Neuronal stem cell (in vitro differentiated cells): Measurements from ENCODE around the gene VPS33A.

Experiments used
- DNase-seq: peaks from one replicate; pipeline ENCODE4 v3.0.0-alpha.2; 2013; ENCODE audit warnings: low spot score
- H2AFZ ChIP-seq: one replicate; pipeline ENCODE4 v1.6.1; 2013; ENCODE audit warnings: mild to moderate bottlenecking, low read length, inconsistent platforms
- H2AK5ac ChIP-seq: 2 replicates; pipeline ENCODE4 v1.6.1; 2013; ENCODE audit warnings: low read depth, mild to moderate bottlenecking, inconsistent platforms, low read length, moderate library complexity, mixed read lengths
- H2BK120ac ChIP-seq: 2 replicates; pipeline ENCODE4 v1.6.1; 2013; ENCODE audit warnings: low read depth, mild to moderate bottlenecking, inconsistent platforms, low read length, moderate library complexity, mixed read lengths
- H2BK12ac ChIP-seq: one replicate; pipeline ENCODE4 v1.6.1; 2013; ENCODE audit warnings: low read length, inconsistent platforms
- H2BK15ac ChIP-seq: 2 replicates; pipeline ENCODE4 v1.6.1; 2013; ENCODE audit warnings: mild to moderate bottlenecking, low read length, inconsistent platforms, mixed read lengths
- H2BK5ac ChIP-seq: one replicate; pipeline ENCODE4 v1.6.1; 2013; ENCODE audit warnings: inconsistent platforms, mild to moderate bottlenecking, low read length, moderate library complexity
- H3K14ac ChIP-seq: one replicate; pipeline ENCODE4 v1.6.1; 2013; ENCODE audit warnings: low read length, inconsistent platforms
- H3K18ac ChIP-seq: 2 replicates; pipeline ENCODE4 v1.6.1; 2013; ENCODE audit warnings: low read length, inconsistent platforms
- H3K23ac ChIP-seq: 2 replicates; pipeline ENCODE4 v1.6.1; 2013; ENCODE audit warnings: low read depth, mild to moderate bottlenecking, mixed read lengths, low read length, inconsistent platforms; ENCODE audit not compliant: poor library complexity
- H3K27ac ChIP-seq: replicated peaks from 3 replicates; pipeline ENCODE4 v1.5.1; 2013; ENCODE audit warnings: low read length, inconsistent platforms
- H3K27me3 ChIP-seq, 3 experiments: 2 replicates each; pipeline ENCODE4 v1.6.1; 2013; ENCODE audit warnings: low read length in 3 of 3, mild to moderate bottlenecking in 2 of 3, inconsistent platforms in 1 of 3, low read depth in 1 of 3, mixed read lengths in 1 of 3, moderate library complexity in 1 of 3; ENCODE audit not compliant: control insufficient read depth in 3 of 3, insufficient read depth in 3 of 3
- H3K36me3 ChIP-seq, 2 donors: replicated peaks in 1 of 2; 2 replicates each; pipeline ENCODE4 v1.6.1; 2013; ENCODE audit warnings: low read length in 2 of 2; ENCODE audit not compliant: control insufficient read depth in 2 of 2, insufficient read depth in 2 of 2
- H3K4ac ChIP-seq: 2 replicates; pipeline ENCODE4 v1.6.1; 2013; ENCODE audit warnings: inconsistent platforms, mild to moderate bottlenecking, low read length, moderate library complexity
- H3K4me1 ChIP-seq, 2 donors: 1 replicate in 1 of 2; 2 replicates in 1 of 2; pipeline ENCODE4 v1.6.1; 2013; ENCODE audit warnings: low read length in 2 of 2, low read depth in 1 of 2; ENCODE audit not compliant: control insufficient read depth in 2 of 2, insufficient read depth in 1 of 2
- H3K4me2 ChIP-seq: one replicate; pipeline ENCODE4 v1.6.1; 2013; ENCODE audit warnings: mild to moderate bottlenecking, low read length, inconsistent platforms; ENCODE audit not compliant: insufficient read depth, poor library complexity, severe bottlenecking
- H3K4me3 ChIP-seq, 2 donors: 2 replicates each; pipeline ENCODE4 v1.5.1; 2013; ENCODE audit warnings: low read length in 2 of 2, mild to moderate bottlenecking in 2 of 2, inconsistent platforms in 1 of 2, moderate library complexity in 1 of 2
- H3K79me1 ChIP-seq: one replicate; pipeline ENCODE4 v1.6.1; 2013; ENCODE audit warnings: low read depth, mild to moderate bottlenecking, inconsistent platforms, low read length, moderate library complexity
- H3K9ac ChIP-seq: one replicate; pipeline ENCODE4 v1.6.1; 2013; ENCODE audit warnings: mild to moderate bottlenecking, low read depth, low read length, inconsistent platforms; ENCODE audit not compliant: poor library complexity
- H3K9me3 ChIP-seq, 2 donors: replicated peaks in 1 of 2; 2 replicates each; pipeline versions ENCODE3 to v1.6.1; 2013; ENCODE audit warnings: low read length in 2 of 2, mild to moderate bottlenecking in 2 of 2, inconsistent platforms in 1 of 2, low read depth in 1 of 2, mixed read lengths in 1 of 2, moderate library complexity in 1 of 2; ENCODE audit not compliant: control insufficient read depth in 2 of 2, insufficient read depth in 1 of 2
- H4K8ac ChIP-seq: one replicate; pipeline ENCODE4 v1.6.1; 2013; ENCODE audit warnings: low read depth, mild to moderate bottlenecking, inconsistent platforms, low read length, moderate library complexity
- H4K91ac ChIP-seq: one replicate; pipeline ENCODE4 v1.6.1; 2013; ENCODE audit warnings: low read length, low read depth, mild to moderate bottlenecking, inconsistent platforms; ENCODE audit not compliant: poor library complexity
- WGBS, 2 donors: extraction: QIAGEN DNeasy Blood & Tissue Kit; methylation state at CpG; one replicate each; pipeline ENCODE4 v1.1.7; 2013; ENCODE audit warnings: missing lambda C conversion rate in 2 of 2, mixed read lengths in 1 of 2; ENCODE audit not compliant: insufficient read length in 2 of 2, insufficient replicate concordance in 1 of 2; ENCODE audit errors: extremely low coverage in 2 of 2; 5-methylcytosine and 5-hydroxymethylcytosine counted together

Gene VPS33A

DNA sequence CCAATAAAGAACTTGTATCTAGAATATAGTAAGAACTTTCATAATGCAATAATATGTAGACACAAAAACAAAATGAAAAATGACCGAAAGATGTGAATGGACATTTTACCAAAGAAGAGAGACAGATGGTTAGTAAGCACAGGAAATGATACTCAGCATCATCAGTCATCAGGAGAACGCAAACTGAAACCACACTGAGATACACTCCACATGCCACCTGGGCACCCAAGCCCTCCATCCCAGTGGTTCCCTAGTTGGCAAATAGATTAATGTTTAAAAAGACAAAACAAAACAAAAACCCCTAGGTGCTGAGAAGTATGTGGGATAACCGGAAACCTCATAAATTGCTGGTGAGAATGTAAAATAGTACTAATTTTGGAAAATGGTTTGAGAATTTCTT lies 26.8 kb upstream of the VPS33A start:
- Histone ChIP-seq H3K27ac (no peak overlapping the region), H3K9ac (no peak overlapping the region), H3K9me3 (peaks cover 0 to 4% of the 10 kb centered on the region in 2 donors), H3K4me3 (no peak overlapping the region), H2BK120ac (no peak overlapping the region), H3K18ac (no peak overlapping the region), H2AFZ (no peak overlapping the region), H3K27me3 (no peaks in the 10 kb centered on the region), H3K4ac (no peak overlapping the region), H3K23ac (no peak overlapping the region), H2BK15ac (no peak overlapping the region), H2BK12ac (no peak overlapping the region), H2AK5ac (no peak overlapping the region), H3K14ac (no peak overlapping the region), H3K4me1 (no peaks in the 10 kb centered on the region), H3K79me1 (no peaks in the 10 kb centered on the region), H3K36me3 (peaks cover 5 to 65% of the 10 kb centered on the region in 2 donors), H3K4me2 (no peak overlapping the region), H2BK5ac (no peak overlapping the region), H4K8ac (no peak overlapping the region), H4K91ac (no peak overlapping the region)
- no CpG with 5 or more reads among the region's 3 CpGs for WGBS, 2 donors
- DNase-seq, result no peak

DNA sequence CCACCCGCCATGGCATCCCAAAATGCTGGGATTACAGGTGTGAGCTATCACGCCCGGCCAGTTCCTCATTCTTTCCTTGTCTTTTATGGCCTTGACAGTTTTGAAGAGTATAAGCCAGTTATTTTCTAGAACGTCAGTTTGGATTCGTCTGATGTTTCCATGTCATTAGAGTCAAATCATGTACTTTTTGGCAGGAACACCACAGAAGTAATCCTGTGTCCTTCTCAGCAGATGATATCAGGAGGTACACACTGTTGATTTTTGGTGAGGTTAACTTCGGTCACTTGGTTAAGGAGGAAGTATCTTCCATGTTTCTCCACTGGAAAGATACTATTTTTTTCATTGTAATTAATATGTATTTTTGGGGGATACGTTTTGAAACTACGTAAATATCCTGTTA lies 25.1 kb upstream of the VPS33A start:
- H4K8ac ChIP-seq, result no peak overlapping the region
- H3K14ac ChIP-seq, result no peak overlapping the region
- H3K4me2 ChIP-seq, result no peak overlapping the region
- no peak overlapping the region for H2AFZ ChIP-seq
- H2BK15ac ChIP-seq, result no peak overlapping the region
- no peak overlapping the region for H3K23ac ChIP-seq
- no peak overlapping the region for H3K4me3 ChIP-seq
- DNase-seq, result no peak
- WGBS, 2 donors, result no CpG with 5 or more reads among the region's 8 CpGs
- no peak overlapping the region for H3K4ac ChIP-seq
- no peak overlapping the region for H4K91ac ChIP-seq
- H3K9me3 ChIP-seq, result peaks cover 0 to 4% of the 10 kb centered on the region in 2 donors
- H3K27me3 ChIP-seq, result no peaks in the 10 kb centered on the region
- H3K9ac ChIP-seq, result no peak overlapping the region
- no peaks in the 10 kb centered on the region for H3K79me1 ChIP-seq
- H3K36me3 ChIP-seq, result peaks cover 0 to 57% of the 10 kb centered on the region in 2 donors
- no peak overlapping the region for H2BK120ac ChIP-seq
- H3K4me1 ChIP-seq, result no peaks in the 10 kb centered on the region
- no peak overlapping the region for H2AK5ac ChIP-seq
- H3K27ac ChIP-seq, result no peak overlapping the region
- no peak overlapping the region for H2BK12ac ChIP-seq
- H3K18ac ChIP-seq, result no peak overlapping the region
- H2BK5ac ChIP-seq, result no peak overlapping the region

DNA sequence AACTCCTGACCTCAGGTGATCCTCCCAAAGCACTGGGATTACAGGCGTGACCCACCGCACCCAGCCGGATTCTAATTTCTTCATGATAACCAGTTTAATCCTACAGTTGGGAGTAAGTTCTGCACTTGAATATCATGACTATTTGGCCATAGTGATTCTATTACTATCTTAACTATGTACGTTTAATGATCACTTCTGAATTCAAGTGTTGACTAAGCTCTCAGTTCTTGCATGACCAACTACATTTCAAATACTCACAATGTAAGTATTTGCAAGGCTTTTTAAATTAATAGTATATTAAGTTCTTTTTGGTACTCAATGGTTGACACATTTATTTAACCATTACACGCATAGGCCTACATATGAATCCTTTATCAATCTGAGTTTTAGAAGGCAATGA lies 17.4 kb upstream of the VPS33A start:
- DNase-seq, result no peak
- Histone ChIP-seq H3K4ac (no peak overlapping the region), H3K27ac (no peak overlapping the region), H3K4me2 (no peak overlapping the region), H3K9me3 (no peaks in the 10 kb centered on the region), H4K8ac (no peak overlapping the region), H3K4me1 (no peaks in the 10 kb centered on the region), H3K4me3 (no peak overlapping the region), H3K79me1 (no peaks in the 10 kb centered on the region), H2BK120ac (no peak overlapping the region), H2AK5ac (no peak overlapping the region), H3K9ac (no peak overlapping the region), H3K18ac (no peak overlapping the region), H3K14ac (no peak overlapping the region), H2BK12ac (no peak overlapping the region), H3K23ac (no peak overlapping the region), H2BK5ac (no peak overlapping the region), H2AFZ (no peak overlapping the region), H3K36me3 (peaks cover 0 to 64% of the 10 kb centered on the region in 2 donors), H2BK15ac (no peak overlapping the region), H3K27me3 (no peaks in the 10 kb centered on the region), H4K91ac (no peak overlapping the region)
- WGBS, 2 donors, result no CpG with 5 or more reads among the region's 5 CpGs

DNA sequence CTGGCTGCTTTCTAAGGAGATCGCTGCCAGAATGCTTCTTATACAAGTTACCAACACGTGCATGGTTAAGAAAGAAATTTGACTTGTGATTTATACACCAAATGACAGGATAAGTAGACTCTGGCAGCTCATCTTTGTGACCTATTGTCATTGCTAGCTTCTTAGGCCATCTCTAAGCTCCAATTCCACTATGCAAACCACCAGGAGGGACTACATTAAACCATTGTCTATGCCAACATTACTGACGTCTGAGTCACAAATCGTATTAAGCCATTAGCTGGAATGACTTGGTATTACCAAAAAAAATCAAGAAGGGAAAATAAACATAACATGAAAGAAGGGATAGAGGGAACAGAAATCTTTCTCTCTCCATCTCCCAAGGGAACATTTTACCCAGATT lies 15.8 kb upstream of the VPS33A start:
- no peak for DNase-seq
- H3K27ac ChIP-seq, result no peak overlapping the region
- WGBS, 2 donors, result no CpG with 5 or more reads among the region's 4 CpGs

More for the DNA sequence above, 15.8 kb upstream of the VPS33A start:
- Histone ChIP-seq H2BK12ac (no peak overlapping the region), H3K23ac (no peak overlapping the region), H3K79me1 (no peaks in the 10 kb centered on the region), H3K18ac (no peak overlapping the region), H3K36me3 (peaks cover 4 to 70% of the 10 kb centered on the region in 2 donors), H2AK5ac (no peak overlapping the region), H2BK120ac (no peak overlapping the region), H3K4me2 (no peak overlapping the region), H3K4me1 (no peaks in the 10 kb centered on the region), H2BK15ac (no peak overlapping the region), H2BK5ac (no peak overlapping the region), H3K9me3 (no peaks in the 10 kb centered on the region), H3K14ac (no peak overlapping the region), H3K27me3 (no peaks in the 10 kb centered on the region), H2AFZ (no peak overlapping the region), H4K91ac (no peak overlapping the region), H4K8ac (no peak overlapping the region), H3K4ac (no peak overlapping the region), H3K4me3 (no peak overlapping the region), H3K9ac (no peak overlapping the region)
